ENCODE measurements around the gene ACLY.

The ACLY gene

GRCh38 chr17:41824086-41824485, 94.7 kb downstream of the ACLY start:
- DNase-seq: no peak

- no peak for DNase-seq
These were observed 95.2 kb downstream of the ACLY start for GRCh38 chr17:41823580-41823979.

- DNase-seq: no peak
These were observed 95.6 kb downstream of the ACLY start for GRCh38 chr17:41823141-41823524.

GRCh38 chr17:41822216-41823140, 96.3 kb downstream of the ACLY start:
- DNase-seq: no peak

- no peak for DNase-seq
These were observed 97.0 kb downstream of the ACLY start for GRCh38 chr17:41821776-41822175.

- no peak for DNase-seq
These were observed 100.7 kb downstream of the ACLY start for GRCh38 chr17:41818024-41818423.

Data from right forelimb (tissue), 1 donor.